NCI-H82 treated with DMSO at 0.1 percent for 48 hours (cell line): ENCODE data around the gene CCDC13.

Experiments
- DNase-seq: peaks from one replicate; lab custom pipeline; 2025; ENCODE audit not compliant: unreplicated experiment; lab: John Stamatoyannopoulos, UW

Gene CCDC13

DNA sequence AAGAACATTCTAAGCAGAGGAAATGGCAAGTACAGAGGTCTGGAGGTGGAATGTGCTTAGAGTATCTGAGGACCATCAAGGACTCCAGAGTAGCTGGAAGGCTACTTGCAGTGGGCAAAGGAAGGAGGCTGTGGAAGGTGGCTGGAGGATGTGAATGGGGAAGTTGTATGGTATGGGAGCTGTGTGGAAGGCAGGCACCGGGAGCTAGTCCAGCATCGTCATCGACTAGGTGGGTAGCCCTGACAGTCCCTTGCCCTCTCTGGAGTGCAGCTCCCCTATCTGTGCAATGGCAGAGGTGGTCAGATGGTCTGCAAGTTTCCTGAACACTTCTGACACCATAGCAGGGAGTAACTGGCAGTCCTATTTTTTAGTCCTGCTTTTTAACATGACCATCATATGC lies 19.3 kb downstream of the CCDC13 start:
- DNase-seq, result no peak

DNA sequence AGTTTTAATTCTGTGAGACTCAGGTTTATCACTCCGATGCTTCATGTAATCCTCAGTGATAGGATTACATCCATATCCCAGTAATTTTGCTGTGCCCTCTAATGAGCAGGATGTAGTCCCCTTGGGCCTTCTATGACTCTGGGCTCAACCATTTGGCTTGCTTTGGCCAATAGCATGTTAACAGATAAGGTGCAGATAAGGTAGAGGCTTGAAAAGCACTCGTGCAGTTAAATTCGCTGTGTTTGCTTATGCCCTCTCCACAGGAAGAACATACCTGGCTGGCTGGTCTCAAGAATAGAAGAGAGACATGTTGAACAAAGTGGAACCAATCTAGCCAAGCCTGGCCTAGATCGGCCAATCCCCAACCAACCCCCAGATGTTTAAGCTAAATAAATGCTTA lies 20.1 kb downstream of the CCDC13 start:
- DNase-seq, result peak; percentile 5

DNA sequence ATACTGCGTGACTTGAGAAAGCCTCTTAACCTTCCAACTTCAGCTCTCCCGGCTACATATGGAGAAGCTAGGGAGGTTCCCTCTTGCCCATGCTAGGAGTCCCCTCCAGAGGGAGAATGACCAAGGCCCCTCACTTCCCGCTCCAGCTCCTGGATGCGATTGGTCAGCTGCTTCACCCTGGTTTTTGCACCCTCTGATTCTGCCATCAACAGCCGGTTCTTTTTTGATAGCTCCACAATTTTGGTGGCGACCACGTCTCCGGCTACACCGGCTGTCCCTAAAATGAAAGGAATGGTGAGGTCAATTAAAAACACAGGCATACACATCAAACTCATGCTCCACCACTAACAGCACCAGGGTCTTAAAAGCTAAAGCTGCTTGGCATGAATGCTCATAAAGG lies 20.6 kb downstream of the CCDC13 start:
- DNase-seq, result no peak

DNA sequence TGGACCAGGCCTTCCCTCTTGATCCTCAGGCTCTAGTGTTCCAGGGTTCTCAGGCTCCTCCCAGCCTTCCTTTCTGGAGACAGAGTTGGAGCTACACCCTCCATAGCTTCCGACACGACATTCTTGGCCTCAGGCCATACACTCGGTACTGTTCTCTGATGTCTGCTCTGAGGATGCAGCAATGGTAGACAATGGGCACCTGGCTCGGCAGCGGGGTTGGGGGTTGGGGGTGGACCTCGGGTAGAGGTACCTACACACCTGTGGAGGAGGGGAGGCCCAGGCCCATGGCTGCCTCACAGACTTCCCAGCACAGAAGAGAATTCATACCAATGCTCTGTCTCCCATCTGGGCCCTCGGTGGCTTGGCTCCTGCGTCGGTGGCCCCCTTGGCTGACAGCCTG lies 21.4 kb downstream of the CCDC13 start:
- no peak for DNase-seq

DNA sequence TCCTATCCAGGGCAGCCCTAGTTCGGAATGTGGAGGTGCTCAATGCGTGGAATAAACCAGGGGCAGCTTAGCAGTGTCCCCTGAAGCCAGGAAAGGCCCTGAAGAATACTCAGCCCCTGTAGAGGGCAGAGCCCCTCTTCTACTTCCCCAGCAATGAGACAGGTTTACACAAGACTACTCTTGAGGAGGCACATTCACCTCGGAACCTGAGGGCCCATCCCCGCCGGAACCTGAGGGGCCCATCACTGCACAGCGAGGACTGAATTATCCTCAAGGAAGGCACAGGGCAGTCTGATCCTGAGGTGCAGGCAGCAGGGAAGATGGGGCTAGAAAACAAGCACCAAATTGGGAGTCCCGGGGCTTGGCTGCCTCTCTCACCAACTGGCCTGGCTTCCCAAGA lies 22.2 kb downstream of the CCDC13 start:
- no peak for DNase-seq

DNA sequence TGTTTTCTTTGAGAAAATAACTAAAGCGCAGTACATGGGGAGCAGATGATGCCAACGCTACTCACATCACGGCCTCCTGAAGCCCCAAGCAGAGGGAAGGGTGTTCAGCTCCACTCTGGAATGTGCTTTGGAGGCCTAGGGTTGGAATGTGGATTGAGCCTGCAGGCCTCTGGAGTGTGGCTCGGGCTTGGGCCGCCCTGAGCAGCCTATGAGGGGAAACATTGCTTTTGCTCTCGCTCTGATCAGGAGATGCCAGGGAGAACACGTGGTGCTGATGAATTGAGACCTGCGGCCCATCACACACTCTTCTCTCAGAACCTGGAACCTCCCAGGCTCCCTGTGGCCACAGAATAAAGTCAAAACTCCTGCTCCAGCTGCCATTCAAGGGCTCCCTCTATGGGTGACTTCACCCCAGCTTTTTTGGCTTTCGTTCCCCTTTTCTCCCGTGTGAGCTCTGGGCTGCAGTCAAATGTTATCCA lies 23.3 kb downstream of the CCDC13 start:
- DNase-seq, result no peak

DNA sequence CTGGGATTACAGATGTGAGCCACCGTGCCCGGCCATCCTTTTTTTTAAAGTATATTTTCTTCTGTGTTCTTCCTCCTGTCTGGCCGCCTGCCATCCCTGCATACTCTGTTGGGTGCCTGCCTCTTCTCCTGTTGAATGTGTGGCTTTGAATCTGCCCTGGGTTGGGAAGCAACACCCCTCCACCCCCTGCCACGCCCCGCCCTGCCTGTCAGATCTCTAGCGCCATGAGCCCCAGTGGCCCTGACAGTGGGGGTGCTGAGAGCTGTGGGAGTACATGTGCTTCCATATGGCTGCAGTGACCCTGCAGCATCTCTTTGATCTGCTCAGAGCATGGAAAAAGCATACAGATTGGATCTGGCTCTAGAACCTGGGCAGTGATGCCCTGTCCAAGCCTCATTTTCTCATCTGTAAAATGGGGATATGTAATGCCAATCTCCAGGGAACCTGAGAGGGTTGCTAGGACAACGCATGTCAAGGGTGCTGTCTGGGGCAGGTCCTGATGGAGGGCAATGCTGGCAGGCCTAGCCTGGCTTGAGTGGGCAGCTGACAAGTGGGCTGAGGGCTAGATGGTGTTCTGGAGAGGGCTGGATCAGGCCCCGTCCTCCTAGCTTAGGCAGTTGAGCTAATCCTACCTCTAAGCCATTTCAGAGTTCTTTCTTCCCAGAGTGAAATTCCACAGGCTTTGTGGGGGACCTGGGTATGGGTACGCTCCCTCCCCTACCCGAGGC lies 23.9 kb downstream of the CCDC13 start:
- DNase-seq, result no peak

DNA sequence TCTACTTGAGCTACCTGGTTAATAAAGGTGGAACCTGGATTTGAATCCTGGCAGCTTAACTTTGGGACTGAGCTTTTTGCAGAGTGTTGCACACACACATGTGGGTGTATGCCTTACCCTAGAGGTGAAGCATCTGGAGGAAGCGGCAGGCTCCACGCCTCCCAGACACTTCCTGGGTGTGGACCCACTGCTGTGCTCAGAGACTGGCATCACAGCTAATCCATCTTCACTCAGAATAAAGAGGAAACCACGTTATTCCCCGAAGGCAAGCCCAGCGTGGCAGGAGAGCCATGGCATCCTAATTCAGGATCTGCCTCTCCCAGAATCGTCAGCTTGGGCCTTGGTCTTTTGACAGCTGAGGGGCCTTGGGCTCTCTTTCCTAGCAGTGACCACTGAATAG lies 25.5 kb downstream of the CCDC13 start:
- DNase-seq, result no peak

DNA sequence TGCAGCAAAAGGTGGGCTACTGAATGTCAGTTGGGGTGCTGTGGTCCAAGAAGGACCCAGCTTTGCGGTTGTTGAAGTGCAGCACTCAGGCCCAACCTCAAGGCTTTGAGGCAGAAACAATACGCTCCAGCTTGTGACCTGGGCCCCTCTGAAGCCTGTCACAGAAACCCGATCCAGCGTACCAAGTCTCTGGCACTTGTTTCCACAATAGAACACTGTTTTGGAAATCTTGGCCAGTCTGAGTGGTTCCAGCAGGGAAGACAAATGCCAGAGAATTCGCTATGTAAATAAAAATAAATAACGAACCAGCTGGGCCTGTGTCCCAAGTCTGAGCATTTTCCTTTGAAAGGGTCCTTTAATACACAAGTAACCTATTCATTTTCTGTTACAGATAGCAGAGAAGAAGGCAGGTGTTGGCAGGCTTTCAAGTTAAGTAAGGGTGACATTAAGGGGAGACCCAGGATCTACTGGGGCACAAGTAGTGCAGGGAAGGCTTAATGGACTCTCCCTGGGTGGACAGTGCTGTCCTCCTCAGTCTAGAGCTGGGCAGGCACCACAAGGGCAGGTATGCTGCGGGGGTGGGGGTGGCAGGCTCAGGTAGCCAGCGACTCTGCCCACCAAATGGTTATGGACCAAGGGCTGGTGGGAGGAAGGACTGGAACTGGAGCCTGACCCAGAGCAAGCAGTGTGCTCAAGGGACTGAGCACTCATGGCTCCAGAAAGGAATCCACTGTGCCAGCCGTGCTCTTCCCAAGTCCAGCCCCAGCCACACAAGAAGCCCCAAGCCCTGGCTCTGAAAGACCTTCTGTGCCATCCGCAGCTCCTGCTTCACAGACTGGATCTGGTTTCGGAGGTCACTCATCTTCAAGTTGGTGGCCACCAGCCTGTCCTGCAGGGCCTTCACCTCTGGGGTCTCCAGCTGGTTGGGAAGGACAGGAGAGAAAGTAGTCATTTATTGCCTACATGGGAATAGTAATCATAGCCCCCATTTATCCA lies 26.3 kb downstream of the CCDC13 start:
- DNase-seq, result no peak

DNA sequence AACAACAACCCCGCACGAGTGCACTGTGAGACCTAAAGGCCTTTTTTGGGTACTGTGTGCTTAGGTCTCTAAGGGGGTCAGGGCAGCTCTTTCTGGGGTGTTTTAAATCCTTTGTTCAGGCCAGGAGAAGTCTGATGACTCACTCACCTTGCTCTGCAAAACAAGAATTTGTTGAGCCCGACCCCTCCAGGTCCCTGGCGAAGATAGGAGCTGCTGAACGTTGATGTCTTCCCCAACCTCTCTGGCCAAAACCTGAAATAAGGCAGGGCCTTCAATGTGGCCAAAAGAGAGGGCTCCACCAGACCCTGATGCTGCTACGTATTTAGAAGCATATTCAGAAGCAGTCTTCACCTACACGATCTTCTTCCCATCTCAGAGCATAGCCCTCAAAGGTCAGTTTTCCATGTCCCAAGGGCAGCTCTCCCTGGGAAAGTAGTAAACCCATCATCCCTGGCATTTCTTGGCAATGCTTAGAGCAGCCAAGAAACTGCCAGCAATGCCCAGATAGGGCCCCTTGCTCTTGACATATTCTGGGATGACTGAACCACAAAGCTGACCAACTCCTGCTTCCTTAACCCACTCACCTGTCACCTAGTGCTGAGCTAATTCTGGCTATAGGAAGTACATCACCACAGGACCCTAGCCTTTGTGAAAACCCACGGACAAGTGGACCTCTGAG lies 27.1 kb downstream of the CCDC13 start:
- DNase-seq, result no peak

DNA sequence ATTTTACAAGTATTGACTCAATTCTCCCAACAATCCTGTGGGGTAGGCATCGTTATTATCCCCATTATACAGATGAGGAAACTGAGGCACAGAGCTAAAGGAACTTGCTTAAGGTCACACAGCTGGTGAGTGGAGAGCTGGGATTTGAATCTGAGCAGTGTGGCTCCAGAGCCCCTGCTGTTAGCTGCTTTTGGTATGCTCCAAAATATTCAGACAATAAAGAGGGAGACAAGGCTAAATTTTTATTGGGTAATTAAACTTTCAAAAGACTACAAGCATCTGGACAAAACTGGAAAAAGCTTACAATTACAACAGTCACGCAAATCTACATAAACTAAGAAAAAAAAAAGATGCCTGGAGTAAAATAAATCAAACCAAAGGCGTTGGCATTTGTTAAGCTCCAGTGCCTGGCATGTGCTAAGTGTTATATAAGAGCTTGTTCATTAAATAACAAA lies 27.7 kb downstream of the CCDC13 start:
- DNase-seq, result no peak

DNA sequence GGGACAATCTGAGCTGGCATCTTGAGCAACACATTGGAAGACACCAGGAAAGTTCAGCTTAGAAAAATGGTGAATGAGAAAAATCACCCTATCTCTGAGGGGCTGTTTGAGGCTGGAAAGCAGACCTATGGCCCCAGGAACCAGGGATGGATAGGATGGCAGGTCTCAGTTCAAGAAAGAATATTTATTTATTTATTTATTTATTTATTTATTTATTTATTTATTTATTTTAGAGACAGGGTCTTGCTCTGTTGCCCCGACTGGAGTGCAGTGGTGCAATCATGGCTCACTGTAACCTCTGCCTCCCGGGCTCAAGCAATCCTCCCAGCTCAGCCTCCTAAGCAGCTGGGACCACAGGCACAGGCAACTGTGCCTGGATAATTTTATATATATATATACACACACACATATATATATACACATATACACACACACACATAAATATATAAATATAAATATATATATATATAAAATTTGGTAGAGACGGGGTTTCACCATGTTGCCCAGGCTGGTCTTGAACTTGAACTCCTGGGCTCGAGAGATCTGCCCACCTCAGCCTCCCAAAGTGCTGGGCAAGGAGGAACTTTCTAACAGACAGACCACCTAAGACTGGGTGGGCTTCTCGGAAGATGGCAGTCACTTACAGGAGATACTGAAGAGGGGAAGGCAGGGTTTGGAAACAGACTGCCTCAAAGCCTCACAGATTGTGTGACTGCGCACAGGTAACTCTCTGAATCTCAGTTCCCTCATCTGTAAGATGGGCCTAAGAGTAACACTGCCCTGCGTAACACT lies 29.7 kb downstream of the CCDC13 start:
- DNase-seq, result no peak

DNA sequence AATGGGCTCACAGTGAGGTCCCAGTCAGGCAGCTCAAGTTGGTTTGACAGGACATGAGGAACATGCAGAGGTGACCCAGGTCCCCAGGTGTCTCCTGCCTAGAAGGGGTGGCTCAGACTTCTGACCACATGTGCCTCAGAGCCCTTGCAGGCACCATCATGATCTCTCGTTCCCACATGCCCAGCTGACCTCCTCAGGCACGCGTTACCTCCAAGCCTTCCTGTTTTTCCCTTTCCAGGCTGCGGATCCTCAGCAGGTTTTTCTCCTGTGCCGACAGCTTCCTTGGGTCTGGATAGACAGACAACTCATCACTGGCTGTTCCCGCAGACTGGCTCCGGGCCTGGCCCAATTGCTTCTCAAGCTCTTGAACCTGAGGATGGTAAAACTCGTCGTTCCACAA lies 30.4 kb downstream of the CCDC13 start:
- DNase-seq, result no peak

DNA sequence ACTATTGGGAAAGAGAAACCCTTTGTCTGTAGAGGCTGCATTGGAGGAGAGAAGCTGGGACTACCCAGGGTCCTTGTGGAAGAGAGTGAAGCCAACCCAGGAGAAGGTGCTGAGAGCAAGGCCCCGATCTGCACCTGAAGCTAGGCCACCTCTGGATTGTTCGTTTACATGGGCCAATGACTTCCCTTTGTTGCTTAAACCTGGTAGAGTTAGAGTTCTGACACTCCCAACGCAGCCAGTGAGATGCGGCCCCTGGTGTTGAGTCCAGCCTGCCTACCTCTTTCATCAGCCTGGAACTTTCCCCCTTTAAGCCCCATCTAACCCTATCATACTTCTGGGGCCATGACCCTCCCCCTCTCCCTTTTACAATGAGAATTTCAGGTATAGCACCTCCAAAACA lies 30.8 kb downstream of the CCDC13 start:
- DNase-seq, result no peak

DNA sequence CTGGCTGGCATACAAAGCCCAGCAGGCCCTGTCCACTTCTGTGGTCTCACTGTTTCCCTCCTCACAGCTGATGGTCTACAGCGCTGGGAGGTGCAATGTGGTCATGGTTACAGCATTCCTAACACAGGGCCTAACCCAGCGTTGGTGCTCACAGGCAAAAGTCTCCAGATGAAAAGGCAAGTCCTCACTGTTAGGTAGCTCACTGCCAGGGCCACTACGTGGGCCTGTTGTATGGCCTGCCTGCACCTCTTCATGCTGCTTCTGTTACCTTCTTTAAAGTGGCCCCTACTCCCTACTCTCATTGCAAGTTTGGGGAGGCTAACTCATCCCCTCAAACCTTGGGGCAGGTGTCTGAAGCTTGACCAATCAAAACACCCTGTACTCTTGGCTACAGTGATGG lies 31.3 kb downstream of the CCDC13 start:
- DNase-seq, result no peak

DNA sequence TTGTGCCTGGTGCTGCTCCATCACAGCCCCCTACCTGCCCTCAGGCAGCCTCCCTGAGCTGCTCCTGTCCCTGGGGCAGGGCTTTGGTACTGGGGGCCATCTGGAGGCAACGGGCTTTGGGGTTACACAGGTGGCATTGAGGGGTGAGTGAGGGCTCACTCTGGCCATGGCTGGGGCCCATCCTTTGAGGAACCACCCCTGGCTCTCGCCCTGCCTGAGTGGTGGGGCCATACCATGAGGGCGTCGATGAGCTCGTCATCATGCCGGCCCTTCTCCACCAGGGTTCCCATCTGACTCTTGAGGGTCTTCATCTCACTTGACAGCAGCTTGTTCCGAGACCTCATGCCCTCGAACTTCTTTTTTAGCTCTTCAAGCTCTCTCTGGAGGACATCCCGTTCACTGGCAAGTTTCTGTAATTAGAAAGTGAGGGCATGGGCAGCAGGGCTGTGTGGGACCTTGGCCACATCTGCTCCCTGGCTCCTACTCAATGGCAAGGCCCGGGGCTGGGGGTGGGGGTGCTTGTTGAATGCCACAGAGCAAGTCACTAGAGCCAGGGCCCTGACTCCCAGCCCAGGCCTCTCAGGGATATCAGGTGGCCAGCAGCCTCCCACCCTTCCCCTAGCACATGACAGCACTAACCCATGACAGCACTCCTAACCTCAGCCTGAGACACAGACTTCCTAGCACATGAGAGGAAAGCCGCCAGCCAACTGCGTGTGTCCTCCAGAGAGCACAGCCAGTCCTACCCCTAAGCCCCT lies 33.5 kb downstream of the CCDC13 start:
- no peak for DNase-seq

DNA sequence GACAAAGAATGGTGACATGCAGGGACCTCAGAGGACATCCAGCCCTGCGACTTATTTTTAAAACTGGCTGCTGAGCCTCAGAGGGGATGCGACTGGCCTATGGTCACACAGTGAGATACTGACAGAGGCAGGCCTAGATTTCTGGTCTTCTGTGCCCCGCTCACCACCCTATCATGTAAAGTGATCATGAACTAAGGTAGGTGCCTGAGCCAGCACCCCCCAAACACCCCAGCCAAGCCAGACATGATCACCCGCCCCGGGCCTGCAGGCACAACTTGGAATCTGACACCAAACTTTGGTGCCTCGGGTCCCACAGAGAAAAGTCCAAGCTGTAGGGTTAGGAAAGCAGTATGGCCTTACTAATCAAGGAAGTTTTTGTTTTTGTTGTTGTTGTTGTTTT lies 36.5 kb downstream of the CCDC13 start:
- no peak for DNase-seq

DNA sequence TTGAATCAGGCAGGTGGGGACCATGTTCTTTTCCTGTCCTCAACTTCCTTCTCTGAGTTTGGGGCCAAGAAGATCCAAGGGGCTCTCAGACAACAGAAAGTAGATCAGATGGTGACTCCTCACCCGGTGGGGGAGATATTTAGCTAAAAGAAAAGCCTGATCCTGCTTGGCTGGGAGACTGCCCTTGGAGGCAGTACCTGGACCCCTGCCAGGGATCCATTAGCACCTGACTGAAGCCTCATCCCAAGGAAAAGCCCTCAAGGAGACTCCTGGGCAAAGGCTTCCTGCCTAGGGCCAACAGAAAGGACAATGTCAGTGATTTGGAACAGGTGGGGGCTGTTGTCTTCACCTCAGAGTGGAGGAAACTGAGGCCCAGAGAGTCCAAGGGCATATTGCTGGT lies 37.0 kb downstream of the CCDC13 start:
- DNase-seq, result no peak

DNA sequence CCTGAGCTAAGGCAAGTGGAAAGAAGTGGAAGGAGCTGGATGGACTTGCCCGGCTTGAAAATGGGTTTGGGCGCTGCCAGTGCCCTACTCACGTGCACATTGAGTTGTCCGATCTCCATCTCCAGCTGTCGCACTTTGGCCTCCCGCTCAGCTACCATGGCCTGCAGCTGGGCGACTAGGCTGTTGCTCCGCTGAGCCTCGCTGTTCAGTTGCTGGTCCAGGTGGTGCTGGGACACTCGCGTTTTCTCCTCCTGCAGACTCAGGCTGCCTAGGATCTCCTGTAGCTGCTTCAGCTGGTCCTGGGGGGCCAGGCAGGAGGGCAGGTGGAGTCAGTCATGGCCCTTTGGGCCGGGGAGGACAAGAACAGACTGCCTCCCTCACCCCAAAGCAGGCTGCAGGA lies 37.4 kb downstream of the CCDC13 start:
- DNase-seq, result no peak

DNA sequence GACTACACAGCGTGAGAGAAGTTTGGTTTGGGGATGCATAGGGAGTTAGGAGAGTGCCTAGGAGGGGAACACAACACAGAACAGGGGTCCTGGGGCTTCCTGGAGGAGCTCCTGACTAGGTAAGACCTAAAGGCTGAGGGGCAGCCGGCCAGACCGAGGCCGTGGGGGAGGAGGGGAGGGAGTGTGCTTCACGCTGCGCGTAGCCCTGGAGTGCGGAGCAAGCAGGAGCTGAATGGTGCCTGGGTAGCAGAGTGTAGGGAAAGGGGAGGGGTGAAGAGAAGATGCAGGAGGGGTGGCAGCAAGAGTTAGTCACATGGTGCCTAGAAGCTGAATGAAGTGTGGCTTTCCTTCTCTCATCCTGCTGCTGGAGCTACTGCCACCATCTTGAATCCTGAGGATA lies 38.0 kb downstream of the CCDC13 start:
- DNase-seq, result no peak
